Measurements from ENCODE around the gene ZNF436. TPM values are rescaled to one million over a fixed set of nuclear protein-coding genes. Genes with fewer than 3 reads are reported as not detected.

ZNF436 gene
- total RNA-seq, 3 donors from 2014 or later = 19.5 to 36.6 (median 23.9) TPM

DNA sequence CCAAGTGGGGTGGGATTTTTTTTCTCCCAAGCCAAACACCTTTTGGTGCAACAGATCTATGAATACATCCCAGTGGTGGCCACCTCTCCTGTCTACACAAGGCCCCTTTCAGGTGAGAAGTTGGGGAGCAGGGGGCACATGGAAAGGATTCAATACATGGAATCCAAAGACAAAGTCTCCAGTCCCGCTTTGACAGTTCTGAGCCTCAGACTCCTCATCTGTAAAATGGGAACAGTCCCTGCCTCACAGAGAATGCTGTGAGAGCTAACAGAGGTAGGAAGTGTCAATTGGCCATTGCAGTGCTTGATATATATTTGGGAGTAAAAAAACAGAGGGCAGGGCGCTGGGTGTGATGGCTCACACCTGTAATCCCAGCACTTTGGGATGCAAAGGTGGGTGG, 26.7 kb upstream of the ZNF436 start:
- intact Hi-C loops (cut with DNase I; ENCODE audit: low total_unique reads) = no loop called here
- Histone ChIP-seq H3K9me3 (no peaks in the 10 kb centered on the region), H3K4me3 (no peak overlapping the region), H3K27ac (peak overlapping the region in 1 of 2 donors; percentile 92), H3K27me3 (no peaks in the 10 kb centered on the region), H3K36me3 (no peaks in the 10 kb centered on the region), H3K4me1 (peaks cover 5% of the 10 kb centered on the region in 2 donors)
- DNase-seq (ENCODE audit: low spot score in 2 of 2) = no peak
- TF ChIP-seq, protein P1, sequence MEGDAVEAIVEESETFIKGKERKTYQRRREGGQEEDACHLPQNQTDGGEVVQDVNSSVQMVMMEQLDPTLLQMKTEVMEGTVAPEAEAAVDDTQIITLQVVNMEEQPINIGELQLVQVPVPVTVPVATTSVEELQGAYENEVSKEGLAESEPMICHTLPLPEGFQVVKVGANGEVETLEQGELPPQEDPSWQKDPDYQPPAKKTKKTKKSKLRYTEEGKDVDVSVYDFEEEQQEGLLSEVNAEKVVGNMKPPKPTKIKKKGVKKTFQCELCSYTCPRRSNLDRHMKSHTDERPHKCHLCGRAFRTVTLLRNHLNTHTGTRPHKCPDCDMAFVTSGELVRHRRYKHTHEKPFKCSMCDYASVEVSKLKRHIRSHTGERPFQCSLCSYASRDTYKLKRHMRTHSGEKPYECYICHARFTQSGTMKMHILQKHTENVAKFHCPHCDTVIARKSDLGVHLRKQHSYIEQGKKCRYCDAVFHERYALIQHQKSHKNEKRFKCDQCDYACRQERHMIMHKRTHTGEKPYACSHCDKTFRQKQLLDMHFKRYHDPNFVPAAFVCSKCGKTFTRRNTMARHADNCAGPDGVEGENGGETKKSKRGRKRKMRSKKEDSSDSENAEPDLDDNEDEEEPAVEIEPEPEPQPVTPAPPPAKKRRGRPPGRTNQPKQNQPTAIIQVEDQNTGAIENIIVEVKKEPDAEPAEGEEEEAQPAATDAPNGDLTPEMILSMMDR (IDR thresholded peaks at IDR 0.05) = no peak
- TF ChIP-seq POLR2AphosphoS5 (IDR thresholded peaks at IDR 0.05) (no peak), POLR2A (IDR thresholded peaks at IDR 0.05) (no peak)

GRCh38 chr1:23395849-23396248, 26.2 kb upstream of the ZNF436 start:
- TF ChIP-seq POLR2A (IDR thresholded peaks at IDR 0.05) (no peak), POLR2AphosphoS5 (IDR thresholded peaks at IDR 0.05) (no peak)
- TF ChIP-seq, protein P1 (IDR thresholded peaks at IDR 0.05) = no peak
- Histone ChIP-seq H3K27me3 (no peaks in the 10 kb centered on the region), H3K27ac (peak overlapping the region; percentile 85 to 92), H3K4me3 (no peak overlapping the region), H3K4me1 (peaks cover 0 to 5% of the 10 kb centered on the region in 2 donors), H3K36me3 (no peaks in the 10 kb centered on the region), H3K9me3 (no peaks in the 10 kb centered on the region)
- no peak for DNase-seq (ENCODE audit: low spot score in 2 of 2)
- intact Hi-C loops (cut with DNase I; ENCODE audit: low total_unique reads) = no loop called here

DNA sequence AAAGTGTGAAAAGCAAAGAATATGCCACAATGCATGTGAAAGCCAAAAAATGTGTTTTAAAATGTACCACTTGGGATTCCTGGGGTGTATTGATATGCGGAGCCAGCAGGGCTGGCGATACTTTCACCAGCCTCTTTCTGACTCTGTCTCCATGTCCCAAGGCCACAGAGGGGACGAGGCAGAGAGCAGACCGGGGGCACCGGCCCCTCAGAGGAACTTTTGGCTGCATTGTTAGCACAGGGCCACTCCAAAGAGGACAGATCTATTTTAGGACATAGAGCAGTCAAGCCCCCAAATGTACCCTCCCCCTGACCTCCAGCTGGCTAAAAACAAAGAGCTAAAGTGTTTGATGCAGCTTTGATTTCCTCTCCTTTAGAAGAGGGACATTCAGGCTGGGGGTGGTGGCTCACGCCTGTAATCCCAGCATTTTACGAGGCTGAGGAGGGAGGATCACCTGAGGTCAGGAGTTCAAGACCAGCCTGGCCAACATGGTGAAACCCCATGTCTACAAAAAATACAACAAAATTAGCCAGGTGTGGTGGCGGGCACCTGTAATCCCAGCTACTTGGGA, 25.6 kb upstream of the ZNF436 start:
- intact Hi-C loops (cut with DNase I; ENCODE audit: low total_unique reads) = no loop called here
- no peaks in the 10 kb centered on the region for H3K27me3 ChIP-seq
- H3K36me3 ChIP-seq = no peaks in the 10 kb centered on the region
- DNase-seq (ENCODE audit: low spot score in 2 of 2) = no peak
- peak overlapping the region; percentile 85 to 92 for H3K27ac ChIP-seq
- TF ChIP-seq POLR2A (IDR thresholded peaks at IDR 0.05) (no peak), POLR2AphosphoS5 (IDR thresholded peaks at IDR 0.05) (no peak)
- TF ChIP-seq, protein P1 (IDR thresholded peaks at IDR 0.05) = no peak
- H3K9me3 ChIP-seq = no peaks in the 10 kb centered on the region
- peaks cover 0 to 5% of the 10 kb centered on the region in 2 donors for H3K4me1 ChIP-seq
- no peak overlapping the region for H3K4me3 ChIP-seq

DNA sequence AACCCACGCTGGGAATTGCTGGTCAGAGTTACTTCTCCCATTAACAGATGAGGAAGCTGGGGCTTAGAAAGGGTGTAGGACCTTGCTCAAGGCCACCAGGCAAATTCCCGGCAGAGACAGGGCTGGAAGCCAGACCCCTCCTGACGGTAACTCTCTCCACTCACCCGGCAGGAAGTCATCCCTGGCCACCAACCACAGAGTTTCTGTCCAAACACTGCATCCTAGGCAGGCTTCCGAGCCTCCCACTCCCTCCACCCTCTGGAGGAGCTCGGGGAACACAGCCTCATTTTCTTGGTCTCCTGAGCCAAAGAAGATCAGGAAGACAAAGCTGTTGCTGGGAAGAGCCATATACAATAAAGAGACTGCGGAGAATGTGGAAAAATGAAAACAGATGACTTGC, 25.0 kb upstream of the ZNF436 start:
- Histone ChIP-seq H3K4me3 (no peak overlapping the region), H3K9me3 (no peaks in the 10 kb centered on the region), H3K4me1 (peaks cover 0 to 5% of the 10 kb centered on the region in 2 donors), H3K27ac (peak overlapping the region; percentile 85 to 92), H3K27me3 (no peaks in the 10 kb centered on the region), H3K36me3 (no peaks in the 10 kb centered on the region)
- TF ChIP-seq POLR2A (IDR thresholded peaks at IDR 0.05) (no peak), POLR2AphosphoS5 (IDR thresholded peaks at IDR 0.05) (peak; percentile 56 to 95 (median 81))
- DNase-seq (ENCODE audit: low spot score in 2 of 2) = peak; percentile 58 to 77
- intact Hi-C loops (cut with DNase I; ENCODE audit: low total_unique reads) = no loop called here

- no peaks in the 10 kb centered on the region for H3K9me3 ChIP-seq
- no peaks in the 10 kb centered on the region for H3K27me3 ChIP-seq
- peak overlapping the region; percentile 85 to 92 for H3K27ac ChIP-seq
- no peak for DNase-seq (ENCODE audit: low spot score in 2 of 2)
- intact Hi-C loops (cut with DNase I; ENCODE audit: low total_unique reads) = no loop called here
- H3K4me3 ChIP-seq = no peak overlapping the region
- no peaks in the 10 kb centered on the region for H3K36me3 ChIP-seq
- peaks cover 0 to 5% of the 10 kb centered on the region in 2 donors for H3K4me1 ChIP-seq
- TF ChIP-seq POLR2AphosphoS5 (IDR thresholded peaks at IDR 0.05) = no peak
- no peak for TF ChIP-seq POLR2A (IDR thresholded peaks at IDR 0.05)
- TF ChIP-seq, protein P1 (IDR thresholded peaks at IDR 0.05) = no peak
These were observed 24.5 kb upstream of the ZNF436 start for GRCh38 chr1:23394181-23394580.
